ENCODE measurements around the gene RPS6KA1.
"Not testable (repeated sequence)": the region's sequence is repeated elsewhere in the genome, so short reads cannot be mapped to it uniquely, and the experiment has no call there.

Gene RPS6KA1

GRCh38 chr1:26529655-26530409 lies at the start of gene RPS6KA1:
RPS6KA1 (plus strand) TSS chr1:26529761; CDS start chr1:26529921, 160 bp downstream.
- peak; percentile 24 for DNase-seq

- no peak for DNase-seq
Measured at GRCh38 chr1:26482921-26483320, 46.6 kb upstream of the RPS6KA1 start.

- DNase-seq = no peak
Measured at GRCh38 chr1:26483980-26484379, 45.6 kb upstream of the RPS6KA1 start.

GRCh38 chr1:26490155-26490554 lies 39.4 kb upstream of the RPS6KA1 start:
- DNase-seq = no peak

GRCh38 chr1:26493267-26493666 lies 36.3 kb upstream of the RPS6KA1 start:
- no peak for DNase-seq

- DNase-seq = no peak
Measured at GRCh38 chr1:26493938-26494337, 35.6 kb upstream of the RPS6KA1 start.

GRCh38 chr1:26496861-26497260 lies 32.7 kb upstream of the RPS6KA1 start:
- no peak for DNase-seq

GRCh38 chr1:26498894-26499293 lies 30.7 kb upstream of the RPS6KA1 start:
- no peak for DNase-seq

- DNase-seq = peak; percentile 55
Measured at GRCh38 chr1:26500488-26501175, 28.9 kb upstream of the RPS6KA1 start.

GRCh38 chr1:26510711-26511110 lies 18.9 kb upstream of the RPS6KA1 start:
- DNase-seq = not testable (repeated sequence)

- DNase-seq = not testable (repeated sequence)
Measured at GRCh38 chr1:26515836-26516235, 13.7 kb upstream of the RPS6KA1 start.

GRCh38 chr1:26516987-26517765 lies 12.4 kb upstream of the RPS6KA1 start:
- DNase-seq = no peak

GRCh38 chr1:26517766-26518049 lies 11.9 kb upstream of the RPS6KA1 start:
- DNase-seq = no peak

- no peak for DNase-seq
Measured at GRCh38 chr1:26518355-26518754, 11.2 kb upstream of the RPS6KA1 start.

- DNase-seq = no peak
Measured at GRCh38 chr1:26520339-26520738, 9.2 kb upstream of the RPS6KA1 start.

GRCh38 chr1:26521669-26522030 lies 7.9 kb upstream of the RPS6KA1 start:
- no peak for DNase-seq

GRCh38 chr1:26522073-26522472 lies 7.5 kb upstream of the RPS6KA1 start:
- no peak for DNase-seq

GRCh38 chr1:26524181-26524580 lies 5.4 kb upstream of the RPS6KA1 start:
- DNase-seq = no peak

GRCh38 chr1:26526287-26526686 lies 3.3 kb upstream of the RPS6KA1 start:
- no peak for DNase-seq

GRCh38 chr1:26529405-26529654 lies 231 bp upstream of the RPS6KA1 start:
- no peak for DNase-seq

- DNase-seq = no peak
Measured at GRCh38 chr1:26530410-26530894, 891 bp downstream of the RPS6KA1 start.

GRCh38 chr1:26530895-26531598 lies 1.5 kb downstream of the RPS6KA1 start:
- DNase-seq = peak; percentile 2

GRCh38 chr1:26531651-26532131 lies 2.1 kb downstream of the RPS6KA1 start:
- DNase-seq = peak; percentile 5
